ENCODE data around the gene CDKN2AIPNL.
A peak's percentile ranks its signal among the peaks of the same experiment; 100 is the strongest.

The CDKN2AIPNL gene

GRCh38 chr5:134411546-134412266, at the start of gene CDKN2AIPNL:
TSS of gene CDKN2AIPNL (minus strand) at chr5:134411881. CDS start at chr5:134411854, 27 bp downstream.
- DNase-seq: peak; percentile 70

GRCh38 chr5:134460551-134460950, 48.9 kb upstream of the CDKN2AIPNL start:
- DNase-seq: no peak

- no peak for DNase-seq
These were observed 47.8 kb upstream of the CDKN2AIPNL start for GRCh38 chr5:134459491-134459890.

- no peak for DNase-seq
These were observed 47.3 kb upstream of the CDKN2AIPNL start for GRCh38 chr5:134459010-134459403.

GRCh38 chr5:134458234-134459009, 46.7 kb upstream of the CDKN2AIPNL start:
- DNase-seq: no peak

- no peak for DNase-seq
These were observed 46.1 kb upstream of the CDKN2AIPNL start for GRCh38 chr5:134457801-134458200.

- DNase-seq: no peak
These were observed 45.1 kb upstream of the CDKN2AIPNL start for GRCh38 chr5:134456825-134457224.

- DNase-seq: no peak
These were observed 43.8 kb upstream of the CDKN2AIPNL start for GRCh38 chr5:134455466-134455865.

- DNase-seq: no peak
These were observed 41.3 kb upstream of the CDKN2AIPNL start for GRCh38 chr5:134453016-134453415.

GRCh38 chr5:134451936-134452505, 40.3 kb upstream of the CDKN2AIPNL start:
- no peak for DNase-seq

- no peak for DNase-seq
These were observed 39.7 kb upstream of the CDKN2AIPNL start for GRCh38 chr5:134451225-134451935.

GRCh38 chr5:134450374-134450773, 38.7 kb upstream of the CDKN2AIPNL start:
- no peak for DNase-seq

- no peak for DNase-seq
These were observed 37.5 kb upstream of the CDKN2AIPNL start for GRCh38 chr5:134449167-134449566.

GRCh38 chr5:134447815-134448520, 36.3 kb upstream of the CDKN2AIPNL start:
- no peak for DNase-seq

GRCh38 chr5:134446938-134447337, 35.3 kb upstream of the CDKN2AIPNL start:
- no peak for DNase-seq

- DNase-seq: no peak
These were observed 34.5 kb upstream of the CDKN2AIPNL start for GRCh38 chr5:134445856-134446818.

- DNase-seq: no peak
These were observed 33.3 kb upstream of the CDKN2AIPNL start for GRCh38 chr5:134444941-134445471.

- no peak for DNase-seq
These were observed 28.6 kb upstream of the CDKN2AIPNL start for GRCh38 chr5:134440201-134440755.

- no peak for DNase-seq
These were observed 27.6 kb upstream of the CDKN2AIPNL start for GRCh38 chr5:134439210-134439654.

- no peak for DNase-seq
These were observed 27.0 kb upstream of the CDKN2AIPNL start for GRCh38 chr5:134438721-134439123.
